T-cell (primary cell): ENCODE data around the gene PAX5. TPM values are rescaled to one million over a fixed set of nuclear protein-coding genes. Genes with fewer than 3 reads are reported as not detected.

Experiments used
- ATAC-seq, 4 experiments: fragments of 200-7000 bp in 3 of 4; fragments of 150-1000 bp in 1 of 4; cut with Tn5 transposase; replicated peaks in 1 of 4; 1 replicate in 3 of 4; 2 replicates in 1 of 4; pipeline ENCODE4 v1.10.0; 2021; ENCODE audit warnings: moderate library complexity in 3 of 4, mild to moderate bottlenecking in 2 of 4, moderate number of reproducible peaks in 1 of 4
- CTCF ChIA-PET, 2 donors: fragments of 300-600 bp; sonication (Branson Sonifier 250); formaldehyde crosslinking; loops; one replicate each; lab custom pipeline; 2022; ENCODE audit warnings: antibody characterized with exemption in 2 of 2; lab: Charles Lee
- POLR2A ChIA-PET, 2 donors: fragments of 300-600 bp; sonication (Branson Sonifier 250); formaldehyde crosslinking; loops; one replicate each; lab custom pipeline; 2022; ENCODE audit warnings: antibody characterized with exemption in 2 of 2; lab: Charles Lee
- DNase-seq, 35 experiments: peaks; one replicate each; pipeline versions ENCODE4 v3.0.0 to v3.0.0-alpha.2; 2013 to 2023
- H3K27ac ChIP-seq: one replicate; pipeline ENCODE4 v1.5.1; 2013; ENCODE audit warnings: low read length
- H3K27me3 ChIP-seq, 2 experiments: replicated peaks in 1 of 2; 1 replicate in 1 of 2; 2 replicates in 1 of 2; pipeline versions ENCODE4 v1.6.1 to v1.7.0; 2013; ENCODE audit warnings: low read length in 1 of 2, mixed read lengths in 1 of 2; ENCODE audit not compliant: control insufficient read depth in 2 of 2, insufficient read depth in 2 of 2; ENCODE audit errors: extremely low read depth in 1 of 2
- H3K36me3 ChIP-seq, 2 donors: 1 replicate in 1 of 2; 2 replicates in 1 of 2; pipeline versions ENCODE4 v1.6.1 to v1.7.0; 2013; ENCODE audit warnings: low read length in 1 of 2; ENCODE audit not compliant: control insufficient read depth in 2 of 2, insufficient read depth in 1 of 2; ENCODE audit errors: extremely low read depth in 1 of 2
- H3K4me1 ChIP-seq, 2 experiments: 1 replicate in 1 of 2; 2 replicates in 1 of 2; pipeline versions ENCODE4 v1.6.1 to v1.7.0; 2013; ENCODE audit warnings: low read length in 2 of 2, mixed read lengths in 1 of 2; ENCODE audit not compliant: insufficient read depth in 2 of 2, control insufficient read depth in 1 of 2; ENCODE audit errors: extremely low read depth in 1 of 2
- H3K4me3 ChIP-seq, 2 donors: 1 replicate in 1 of 2; 2 replicates in 1 of 2; pipeline versions ENCODE4 v1.5.1 to v1.7.0; 2013; ENCODE audit warnings: mild to moderate bottlenecking in 2 of 2, low read length in 1 of 2, moderate library complexity in 1 of 2; ENCODE audit not compliant: control insufficient read depth in 1 of 2; ENCODE audit errors: extremely low read depth in 1 of 2
- H3K9me3 ChIP-seq: 2 replicates; pipeline ENCODE4 v1.7.0; 2013
- H3K27ac Mint-ChIP-seq, 2 donors: one replicate each; pipeline ENCODE4 v1.8.0; 2020 to 2021; ENCODE audit warnings: mild to moderate bottlenecking in 2 of 2, mixed read lengths in 2 of 2
- H3K27me3 Mint-ChIP-seq, 2 donors: one replicate each; pipeline ENCODE4 v1.8.0; 2021 to 2022; ENCODE audit warnings: mixed read lengths in 2 of 2
- H3K36me3 Mint-ChIP-seq: one replicate; pipeline ENCODE4 v1.8.0; 2021; ENCODE audit warnings: mixed read lengths
- H3K4me1 Mint-ChIP-seq, 3 donors: one replicate each; pipeline ENCODE4 v1.8.0; 2020 to 2022; ENCODE audit warnings: mixed read lengths in 3 of 3, mild to moderate bottlenecking in 1 of 3
- H3K4me3 Mint-ChIP-seq, 3 donors: one replicate each; pipeline ENCODE4 v1.8.0; 2020 to 2022; ENCODE audit warnings: mild to moderate bottlenecking in 3 of 3, mixed read lengths in 3 of 3, moderate library complexity in 3 of 3
- H3K9me3 Mint-ChIP-seq, 3 donors: one replicate each; pipeline ENCODE4 v1.8.0; 2020 to 2022; ENCODE audit warnings: mixed read lengths in 3 of 3
- WGBS: methylation state at CpG from one replicate; pipeline ENCODE4 v1.1.5; 2013; ENCODE audit warnings: missing lambda C conversion rate; ENCODE audit not compliant: insufficient coverage; 5-methylcytosine and 5-hydroxymethylcytosine counted together
- total RNA-seq, 35 experiments: library from RNA in 6 of 35; stranded (reverse) in 6 of 35; fragments of 120-200 nt in 1 of 35; gene quantifications; one replicate each; pipeline versions ENCODE4 v1.2.1 to v1.2.4 and lab custom pipeline; 2013 to 2026

The PAX5 gene
- total RNA-seq, 5 donors from 2014 or later (not counting 1 experiment from before 2014, with no cell fraction given), result 1.7 to 12.4 (median 4.4) TPM

DNA sequence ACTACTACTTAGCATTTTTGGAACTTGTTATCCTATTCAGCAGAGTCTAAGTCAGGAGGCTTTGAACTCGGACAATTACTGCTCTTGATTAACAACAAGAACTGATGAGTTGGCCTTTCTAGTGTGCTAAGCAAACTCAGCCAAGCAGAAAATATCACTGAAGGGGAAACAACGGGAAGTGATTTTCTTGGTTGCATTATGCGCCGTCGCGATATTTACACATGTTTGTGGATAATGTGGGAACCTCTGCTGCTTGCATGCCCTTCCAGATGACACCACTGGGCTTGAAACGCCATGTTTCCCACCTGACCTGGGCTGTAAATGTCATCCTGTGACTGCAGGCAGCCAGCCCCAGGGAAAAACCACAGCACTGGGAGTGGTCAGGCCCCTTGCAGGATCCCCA, 205.5 kb downstream of the PAX5 start:
- Histone ChIP-seq H3K27ac (no peak overlapping the region), H3K27me3 (peaks cover 0 to 31% of the 10 kb centered on the region in 2 experiments), H3K36me3 (no peaks in the 10 kb centered on the region), H3K4me3 (no peak overlapping the region), H3K9me3 (no peaks in the 10 kb centered on the region), H3K4me1 (no peaks in the 10 kb centered on the region)
- Mint-ChIP-seq H3K9me3 (no peaks in the 10 kb centered on the region), H3K4me3 (no peak overlapping the region), H3K27me3 (peaks cover 4 to 22% of the 10 kb centered on the region in 2 donors), H3K36me3 (no peaks in the 10 kb centered on the region), H3K27ac (no peak overlapping the region), H3K4me1 (no peaks in the 10 kb centered on the region)
- ATAC-seq (no peak), DNase-seq (no peak)
- POLR2A ChIA-PET, result no interaction called here
- CTCF ChIA-PET, result no interaction called here
- 91% methylated on average over 7 of the region's 7 CpGs for WGBS

DNA sequence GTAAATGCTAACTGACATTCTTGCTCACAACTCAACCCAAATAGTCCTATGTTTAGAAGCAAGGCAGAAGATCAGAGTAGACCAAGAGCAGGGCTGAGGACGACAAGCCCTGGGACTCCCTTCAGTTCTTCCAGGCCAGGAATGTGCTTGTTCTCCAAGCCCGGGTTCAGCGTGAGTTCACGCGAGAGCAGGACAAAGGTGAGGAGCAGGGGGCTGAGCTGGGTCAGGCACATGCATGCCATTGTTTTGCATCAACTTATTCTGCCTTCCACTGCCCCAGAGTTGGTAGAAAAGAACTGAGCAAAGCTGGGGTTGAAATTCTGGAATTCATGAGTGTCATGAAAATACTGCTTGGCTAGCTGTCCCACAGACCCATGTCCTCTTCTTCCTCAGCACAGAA, 206.5 kb downstream of the PAX5 start:
- ATAC-seq, result no peak
- H3K4me1 Mint-ChIP-seq, result no peaks in the 10 kb centered on the region
- H3K4me3 Mint-ChIP-seq, result no peak overlapping the region
- H3K27me3 ChIP-seq, result peaks cover 0 to 33% of the 10 kb centered on the region in 2 experiments
- H3K27ac ChIP-seq, result no peak overlapping the region
- ChIA-PET POLR2A (no interaction called here), CTCF (no interaction called here)
- no peak overlapping the region for H3K27ac Mint-ChIP-seq
- DNase-seq, result peak in 1 of 35 experiments; percentile 2
- no peaks in the 10 kb centered on the region for H3K36me3 Mint-ChIP-seq
- WGBS, result 36% methylated on average over 1 of the region's 5 CpGs
- no peaks in the 10 kb centered on the region for H3K4me1 ChIP-seq
- no peaks in the 10 kb centered on the region for H3K36me3 ChIP-seq
- H3K9me3 Mint-ChIP-seq, result no peaks in the 10 kb centered on the region
- no peaks in the 10 kb centered on the region for H3K9me3 ChIP-seq
- no peak overlapping the region for H3K4me3 ChIP-seq
- peaks cover 4 to 22% of the 10 kb centered on the region in 2 donors for H3K27me3 Mint-ChIP-seq

- peaks cover 0 to 24% of the 10 kb centered on the region in 2 experiments for H3K27me3 ChIP-seq
- H3K36me3 Mint-ChIP-seq, result no peaks in the 10 kb centered on the region
- H3K9me3 Mint-ChIP-seq, result no peaks in the 10 kb centered on the region
- no peak overlapping the region for H3K4me3 ChIP-seq
- peaks cover 4 to 19% of the 10 kb centered on the region in 2 donors for H3K27me3 Mint-ChIP-seq
- no peaks in the 10 kb centered on the region for H3K36me3 ChIP-seq
- H3K4me1 ChIP-seq, result no peaks in the 10 kb centered on the region
- CTCF ChIA-PET, result no interaction called here
- POLR2A ChIA-PET, result no interaction called here
- no peak overlapping the region for H3K27ac ChIP-seq
- DNase-seq, result no peak
- no peak overlapping the region for H3K27ac Mint-ChIP-seq
- ATAC-seq, result no peak
- no peaks in the 10 kb centered on the region for H3K9me3 ChIP-seq
- H3K4me3 Mint-ChIP-seq, result no peak overlapping the region
- no peaks in the 10 kb centered on the region for H3K4me1 Mint-ChIP-seq
- WGBS, result 100% methylated on average over 2 of the region's 4 CpGs
Observed at GRCh38 chr9:36826581-36826980, 207.5 kb downstream of the PAX5 start.

DNA sequence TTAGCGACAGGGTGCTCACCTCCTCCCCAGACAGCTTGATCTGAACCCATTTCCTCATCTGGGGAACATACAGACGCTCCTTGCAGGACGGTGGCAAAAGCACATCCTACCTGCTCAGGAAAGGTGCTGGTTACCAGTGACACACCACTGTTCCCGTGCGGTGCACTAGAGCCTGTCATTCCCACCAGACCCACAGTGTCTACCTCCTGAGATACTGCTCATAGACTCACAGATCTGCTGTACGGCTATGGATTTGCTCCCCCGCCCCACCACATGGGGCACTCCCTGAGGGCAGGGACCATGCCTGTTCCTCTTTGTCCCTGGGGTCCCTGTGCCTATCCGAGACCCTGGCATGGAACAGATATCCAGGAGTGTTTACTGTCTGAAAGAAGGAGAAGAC, 208.9 kb downstream of the PAX5 start:
- Histone ChIP-seq H3K4me1 (no peaks in the 10 kb centered on the region), H3K27me3 (peaks cover 0 to 22% of the 10 kb centered on the region in 2 experiments), H3K27ac (no peak overlapping the region), H3K36me3 (no peaks in the 10 kb centered on the region), H3K4me3 (no peak overlapping the region), H3K9me3 (no peaks in the 10 kb centered on the region)
- ATAC-seq, result no peak
- WGBS, result 86% methylated on average over 8 of the region's 8 CpGs
- no peaks in the 10 kb centered on the region for H3K4me1 Mint-ChIP-seq
- CTCF ChIA-PET, result no interaction called here
- no peaks in the 10 kb centered on the region for H3K9me3 Mint-ChIP-seq
- DNase-seq, result peak in 1 of 35 experiments; percentile 12
- POLR2A ChIA-PET, result no interaction called here
- H3K27ac Mint-ChIP-seq, result no peak overlapping the region
- H3K27me3 Mint-ChIP-seq, result peaks cover 6 to 19% of the 10 kb centered on the region in 2 donors
- no peak overlapping the region for H3K4me3 Mint-ChIP-seq
- no peaks in the 10 kb centered on the region for H3K36me3 Mint-ChIP-seq

- POLR2A ChIA-PET, result no interaction called here
- Histone ChIP-seq H3K36me3 (no peaks in the 10 kb centered on the region), H3K4me1 (no peaks in the 10 kb centered on the region), H3K9me3 (no peaks in the 10 kb centered on the region), H3K4me3 (no peak overlapping the region), H3K27ac (no peak overlapping the region), H3K27me3 (peaks cover 0 to 34% of the 10 kb centered on the region in 2 experiments)
- DNase-seq (peak in 1 of 35 experiments; percentile 2), ATAC-seq (no peak)
- no peaks in the 10 kb centered on the region for H3K9me3 Mint-ChIP-seq
- H3K4me1 Mint-ChIP-seq, result peaks cover 0 to under 1% (median 0%) of the 10 kb centered on the region in 3 donors
- WGBS, result 77% methylated on average over 5 of the region's 5 CpGs
- CTCF ChIA-PET, result interaction anchor here in 1 of 2 donors (0.6 kb wide), 1 partner anchor 1057 kb away, joined by 3 read pairs; no protein-coding TSS in a partner anchor
- H3K36me3 Mint-ChIP-seq, result no peaks in the 10 kb centered on the region
- no peak overlapping the region for H3K4me3 Mint-ChIP-seq
- H3K27ac Mint-ChIP-seq, result no peak overlapping the region
- peaks cover 15 to 28% of the 10 kb centered on the region in 2 donors for H3K27me3 Mint-ChIP-seq
Observed at GRCh38 chr9:36823934-36824333, 210.1 kb downstream of the PAX5 start.

GRCh38 chr9:36823466-36823865, 210.6 kb downstream of the PAX5 start:
- Mint-ChIP-seq H3K4me1 (peaks cover 2 to 5% (median 3%) of the 10 kb centered on the region in 3 donors), H3K9me3 (no peaks in the 10 kb centered on the region), H3K27ac (no peak overlapping the region), H3K27me3 (peaks cover 20 to 32% of the 10 kb centered on the region in 2 donors), H3K4me3 (no peak overlapping the region), H3K36me3 (no peaks in the 10 kb centered on the region)
- Histone ChIP-seq H3K9me3 (no peaks in the 10 kb centered on the region), H3K36me3 (no peaks in the 10 kb centered on the region), H3K4me3 (no peak overlapping the region), H3K27me3 (peaks cover 0 to 36% of the 10 kb centered on the region in 2 experiments), H3K4me1 (no peaks in the 10 kb centered on the region), H3K27ac (no peak overlapping the region)
- WGBS, result 60% methylated on average over 3 of the region's 6 CpGs
- ATAC-seq (no peak), DNase-seq (no peak)
- ChIA-PET CTCF (no interaction called here), POLR2A (no interaction called here)

DNA sequence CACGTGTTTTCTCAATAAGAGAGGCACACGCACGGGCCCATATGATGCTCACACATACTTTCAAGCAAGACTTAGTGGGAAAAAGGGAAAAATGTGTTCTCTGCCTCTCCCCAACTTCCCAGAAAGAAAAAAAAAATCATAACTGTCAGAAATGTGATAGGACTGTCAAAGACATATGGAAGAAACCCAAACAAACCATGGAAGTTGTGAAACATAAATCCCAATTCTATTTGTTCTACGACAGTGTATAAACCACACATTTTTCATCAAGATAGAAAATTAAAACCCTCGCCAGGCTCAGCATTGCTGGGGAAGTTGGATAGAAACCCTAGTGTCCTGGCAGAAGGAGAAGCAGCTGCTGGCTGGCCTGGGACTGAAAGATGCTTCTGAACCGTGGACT, 211.9 kb downstream of the PAX5 start:
- peaks cover 0 to 47% of the 10 kb centered on the region in 2 experiments for H3K27me3 ChIP-seq
- WGBS, result 83% methylated on average over 1 of the region's 6 CpGs
- peaks cover 25 to 38% of the 10 kb centered on the region in 2 donors for H3K27me3 Mint-ChIP-seq
- H3K4me1 Mint-ChIP-seq, result peaks cover 3 to 8% (median 5%) of the 10 kb centered on the region in 3 donors
- ChIA-PET CTCF (no interaction called here), POLR2A (no interaction called here)
- DNase-seq, result no peak
- ATAC-seq, result no peak
- H3K27ac ChIP-seq, result no peak overlapping the region
- H3K36me3 ChIP-seq, result no peaks in the 10 kb centered on the region
- H3K4me1 ChIP-seq, result no peaks in the 10 kb centered on the region
- H3K4me3 Mint-ChIP-seq, result no peak overlapping the region
- H3K9me3 ChIP-seq, result no peaks in the 10 kb centered on the region
- no peaks in the 10 kb centered on the region for H3K36me3 Mint-ChIP-seq
- H3K9me3 Mint-ChIP-seq, result no peaks in the 10 kb centered on the region
- no peak overlapping the region for H3K27ac Mint-ChIP-seq
- H3K4me3 ChIP-seq, result no peak overlapping the region
